WTC11 (cell line): Measurements from ENCODE around the gene C19orf73.

Experiments
- ESRRA ChIP-seq: sonication (generic); formaldehyde crosslinking; IDR thresholded peaks from 2 replicates; pipeline ENCODE4 v1.8.1; 2022; ENCODE audit warnings: mild to moderate bottlenecking, missing genetic modification reagents, borderline replicate concordance
- SP1 ChIP-seq: sonication (generic); formaldehyde crosslinking; conservative IDR thresholded peaks from 2 replicates; pipeline ENCODE4 v1.8.1; 2022; ENCODE audit warnings: missing genetic modification reagents
- ZNF121 ChIP-seq: sonication (generic); formaldehyde crosslinking; IDR thresholded peaks from 2 replicates; pipeline ENCODE4 v1.8.0; 2023; ENCODE audit warnings: missing genetic modification reagents
- TF ChIP-seq, protein P1 (sequence below): sonication (generic); formaldehyde crosslinking; IDR thresholded peaks from 2 replicates; pipeline ENCODE4 v1.8.1; 2022; ENCODE audit warnings: low read depth, mild to moderate bottlenecking, moderate library complexity, missing genetic modification reagents, borderline replicate concordance
- TF ChIP-seq, protein P2 (sequence below): fragments of 200-600 bp; IDR thresholded peaks from 2 replicates; pipeline ENCODE4 v1.8.0; 2022; ENCODE audit warnings: antibody characterized with exemption
- TF ChIP-seq, protein P3 (sequence below): sonication (generic); formaldehyde crosslinking; IDR thresholded peaks from 2 replicates; pipeline ENCODE4 v1.8.0; 2022; ENCODE audit warnings: mild to moderate bottlenecking, missing genetic modification reagents

DNA sequence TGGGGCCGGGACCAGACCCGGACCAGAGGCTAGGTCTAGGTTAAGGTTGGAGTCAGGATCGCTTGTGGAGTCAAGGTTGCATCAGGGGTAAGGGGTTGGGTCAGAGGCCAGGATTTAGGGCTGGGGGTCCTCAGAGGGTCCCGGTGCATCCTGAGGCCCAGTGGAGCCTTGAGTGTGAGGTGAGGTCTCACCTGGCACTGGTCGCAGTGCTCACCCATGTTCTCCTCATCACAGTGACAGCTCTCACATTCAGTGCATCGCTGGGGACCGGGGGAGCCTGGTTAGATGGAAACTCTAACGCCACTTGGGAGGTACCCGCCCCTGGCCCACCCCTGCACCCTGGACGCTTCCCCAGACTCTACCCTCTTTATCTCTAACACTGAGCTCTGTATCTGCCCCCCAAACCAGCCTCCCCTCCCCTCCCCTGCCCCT lies 33.2 kb upstream of the C19orf73 start:
- no peak for TF ChIP-seq ESRRA (CRISPR knock-in tag)
- TF ChIP-seq, protein P1, sequence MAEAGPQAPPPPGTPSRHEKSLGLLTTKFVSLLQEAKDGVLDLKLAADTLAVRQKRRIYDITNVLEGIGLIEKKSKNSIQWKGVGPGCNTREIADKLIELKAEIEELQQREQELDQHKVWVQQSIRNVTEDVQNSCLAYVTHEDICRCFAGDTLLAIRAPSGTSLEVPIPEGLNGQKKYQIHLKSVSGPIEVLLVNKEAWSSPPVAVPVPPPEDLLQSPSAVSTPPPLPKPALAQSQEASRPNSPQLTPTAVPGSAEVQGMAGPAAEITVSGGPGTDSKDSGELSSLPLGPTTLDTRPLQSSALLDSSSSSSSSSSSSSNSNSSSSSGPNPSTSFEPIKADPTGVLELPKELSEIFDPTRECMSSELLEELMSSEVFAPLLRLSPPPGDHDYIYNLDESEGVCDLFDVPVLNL (CRISPR knock-in tag): no peak
- TF ChIP-seq, protein P2, sequence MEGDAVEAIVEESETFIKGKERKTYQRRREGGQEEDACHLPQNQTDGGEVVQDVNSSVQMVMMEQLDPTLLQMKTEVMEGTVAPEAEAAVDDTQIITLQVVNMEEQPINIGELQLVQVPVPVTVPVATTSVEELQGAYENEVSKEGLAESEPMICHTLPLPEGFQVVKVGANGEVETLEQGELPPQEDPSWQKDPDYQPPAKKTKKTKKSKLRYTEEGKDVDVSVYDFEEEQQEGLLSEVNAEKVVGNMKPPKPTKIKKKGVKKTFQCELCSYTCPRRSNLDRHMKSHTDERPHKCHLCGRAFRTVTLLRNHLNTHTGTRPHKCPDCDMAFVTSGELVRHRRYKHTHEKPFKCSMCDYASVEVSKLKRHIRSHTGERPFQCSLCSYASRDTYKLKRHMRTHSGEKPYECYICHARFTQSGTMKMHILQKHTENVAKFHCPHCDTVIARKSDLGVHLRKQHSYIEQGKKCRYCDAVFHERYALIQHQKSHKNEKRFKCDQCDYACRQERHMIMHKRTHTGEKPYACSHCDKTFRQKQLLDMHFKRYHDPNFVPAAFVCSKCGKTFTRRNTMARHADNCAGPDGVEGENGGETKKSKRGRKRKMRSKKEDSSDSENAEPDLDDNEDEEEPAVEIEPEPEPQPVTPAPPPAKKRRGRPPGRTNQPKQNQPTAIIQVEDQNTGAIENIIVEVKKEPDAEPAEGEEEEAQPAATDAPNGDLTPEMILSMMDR: no peak
- TF ChIP-seq ZNF121 (CRISPR knock-in tag): no peak
- TF ChIP-seq, protein P3, sequence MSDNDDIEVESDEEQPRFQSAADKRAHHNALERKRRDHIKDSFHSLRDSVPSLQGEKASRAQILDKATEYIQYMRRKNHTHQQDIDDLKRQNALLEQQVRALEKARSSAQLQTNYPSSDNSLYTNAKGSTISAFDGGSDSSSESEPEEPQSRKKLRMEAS (CRISPR knock-in tag): no peak
- TF ChIP-seq SP1 (CRISPR knock-in tag): no peak
